H1 (cell line): ENCODE data around the gene SMIM41. TPM values are rescaled to one million over a fixed set of nuclear protein-coding genes. Genes with fewer than 3 reads are reported as not detected.

Experiments used
- CBX8 ChIP-seq: fragments of 300-800, 300-1000 bp; sonication (generic); IDR thresholded peaks from 2 replicates; pipeline ENCODE4 v1.7.1; 2016; ENCODE audit warnings: low read depth, low read length, borderline replicate concordance
- CHD7 ChIP-seq: fragments of 300-600 bp; sonication (generic); IDR thresholded peaks from 2 replicates; pipeline ENCODE4 v1.7.1; 2012; ENCODE audit warnings: low read length, moderate library complexity, mild to moderate bottlenecking, inconsistent platforms; ENCODE audit not compliant: insufficient replicate concordance
- GABPA ChIP-seq: IDR thresholded peaks from 2 replicates; pipeline ENCODE4 v1.6.1; 2011; ENCODE audit warnings: mild to moderate bottlenecking, low read length, moderate library complexity, borderline replicate concordance; ENCODE audit not compliant: insufficient read depth
- MAFK ChIP-seq: IDR thresholded peaks from 2 replicates; pipeline ENCODE4 v1.6.1; 2012; ENCODE audit warnings: low read depth, mild to moderate bottlenecking, improper control_type of control experiment, low read length
- PHF8 ChIP-seq: fragments of 200-600 bp; sonication (generic); conservative IDR thresholded peaks from 2 replicates; pipeline ENCODE4 v1.7.1; 2012; ENCODE audit warnings: low read depth, mild to moderate bottlenecking, inconsistent platforms, low read length, moderate library complexity
- SIRT6 ChIP-seq: IDR thresholded peaks from one replicate; pipeline ENCODE4 v1.7.1; 2012; ENCODE audit warnings: low read length, inconsistent platforms
- TEAD4 ChIP-seq: IDR thresholded peaks from 2 replicates; pipeline ENCODE4 v1.6.1; 2012; ENCODE audit warnings: low read depth, low read length, inconsistent platforms, mixed read lengths
- ZNF274 ChIP-seq: IDR thresholded peaks from 2 replicates; pipeline ENCODE4 v1.7.0; 2012; ENCODE audit warnings: low read length, borderline replicate concordance; ENCODE audit errors: extremely low read depth
- polyA plus RNA-seq, 7 experiments: library from polyadenylated mRNA; depleted of rRNA in 3 of 7; stranded (reverse) in 5 of 7; unstranded in 2 of 7; fragments of >200 nt in 5 of 7; fragments of 200-250 nt in 2 of 7; gene quantifications; 1 replicate in 5 of 7; 2 replicates in 1 of 7; 4 replicates in 1 of 7; pipeline versions ENCODE4 v1.2.1 to v1.2.3, GENCODE V29; 2011 to 2013; ENCODE audit warnings: missing spikeins in 2 of 7, mixed read lengths in 2 of 7
- total RNA-seq: library from RNA; stranded (reverse); fragmentation: NEBNext Ultra II Directional; extraction: Animal tissue kit (Norgen Biotek cat#: 25700); gene quantifications from 2 replicates; pipeline ENCODE4 v1.2.1, GENCODE V29; 2021
- TF ChIP-seq, protein P1 (sequence below): IDR thresholded peaks from 2 replicates; pipeline ENCODE4 v1.6.1; 2012; ENCODE audit warnings: inconsistent platforms

The SMIM41 gene
- total and polyA plus RNA-seq, 2 of the 8 experiments (the other 6 are each of a cell fraction or from before 2014, with no cell fraction given): 0.28 to 0.98 TPM

DNA sequence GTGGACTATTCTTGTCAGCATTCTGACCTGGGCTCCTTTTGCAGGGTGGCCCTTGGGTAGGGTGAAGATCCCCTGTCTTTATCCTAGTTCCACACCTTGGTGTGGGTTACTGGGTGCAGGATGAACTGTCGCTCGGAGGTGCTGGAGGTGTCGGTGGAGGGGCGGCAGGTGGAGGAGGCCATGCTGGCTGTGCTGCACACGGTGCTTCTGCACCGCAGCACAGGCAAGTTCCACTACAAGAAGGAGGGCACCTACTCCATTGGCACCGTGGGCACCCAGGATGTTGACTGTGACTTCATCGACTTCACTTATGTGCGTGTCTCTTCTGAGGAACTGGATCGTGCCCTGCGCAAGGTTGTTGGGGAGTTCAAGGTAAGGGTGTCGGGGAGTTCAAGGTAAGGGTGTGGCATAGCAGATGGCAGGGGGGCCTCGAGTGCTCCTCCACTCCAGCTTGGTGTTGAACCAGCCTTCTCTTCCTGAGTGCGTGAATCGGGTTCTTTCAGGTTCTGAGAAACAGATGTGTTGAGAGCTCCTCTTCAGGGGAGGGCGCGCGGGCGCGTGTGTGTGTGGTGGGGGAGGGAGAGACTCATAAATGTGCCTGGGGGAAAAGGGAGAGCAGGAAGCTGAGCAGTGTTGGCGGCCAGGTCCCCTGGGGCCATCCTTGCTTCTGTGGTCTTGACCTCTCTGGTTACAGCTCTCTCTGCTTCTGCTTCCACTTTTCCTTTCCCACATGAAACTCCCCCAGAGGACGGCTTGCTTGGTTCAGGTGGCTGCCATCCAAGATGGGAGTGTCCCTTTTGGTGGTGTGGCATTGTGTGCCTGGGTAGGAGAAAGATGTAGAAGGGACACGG is 5.7 kb upstream of the SMIM41 start (continued):
- TF ChIP-seq CHD7: no peak
- TF ChIP-seq, protein P1, sequence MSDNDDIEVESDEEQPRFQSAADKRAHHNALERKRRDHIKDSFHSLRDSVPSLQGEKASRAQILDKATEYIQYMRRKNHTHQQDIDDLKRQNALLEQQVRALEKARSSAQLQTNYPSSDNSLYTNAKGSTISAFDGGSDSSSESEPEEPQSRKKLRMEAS: no peak
- TF ChIP-seq MAFK: no peak
- TF ChIP-seq ZNF274: no peak
- no peak for TF ChIP-seq GABPA
- TF ChIP-seq PHF8: no peak
- no peak for TF ChIP-seq TEAD4
- no peak for TF ChIP-seq CBX8
- TF ChIP-seq SIRT6: no peak
